DMS 273 treated with DMSO at 0.1 percent for 48 hours (cell line): Measurements from ENCODE around the gene CCDC71L.

Source experiments
- DNase-seq: peaks from one replicate; lab custom pipeline; 2025; lab: John Stamatoyannopoulos, UW

CCDC71L gene

DNA sequence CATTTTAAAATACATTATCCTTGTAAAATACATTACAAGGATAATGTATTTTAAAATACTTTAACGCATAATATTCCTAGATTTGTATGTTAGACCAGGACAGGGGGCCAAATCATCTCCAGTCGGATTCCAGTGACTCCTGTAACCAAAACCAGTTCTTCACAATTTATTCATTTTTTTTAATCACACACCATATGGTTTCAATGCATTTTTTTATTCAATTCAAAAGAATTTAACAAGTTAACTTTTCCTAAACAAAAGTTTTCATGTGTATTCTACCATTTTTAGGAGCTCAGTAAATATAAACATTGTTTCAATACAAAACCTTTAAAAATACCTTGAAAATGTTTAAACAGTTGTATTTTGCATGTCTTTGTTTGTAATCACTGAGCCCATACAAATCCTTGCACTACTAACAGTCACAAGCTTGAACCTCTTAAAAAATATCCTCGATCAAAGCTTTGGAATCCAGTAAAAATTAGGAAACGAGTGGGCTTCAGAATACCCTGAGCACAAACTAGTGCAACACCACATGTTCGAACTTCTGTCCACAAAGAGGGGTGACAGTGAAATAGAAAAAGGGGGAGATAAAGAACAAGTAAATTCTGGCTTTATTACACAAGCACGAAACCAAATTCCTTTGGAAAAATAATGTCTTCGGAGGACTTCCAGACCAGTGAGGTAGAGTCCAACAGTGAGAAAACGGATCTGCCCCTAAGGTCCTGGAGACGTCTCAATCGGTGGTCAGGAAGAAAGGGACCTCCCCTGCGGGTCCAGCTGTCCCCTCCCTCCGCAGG lies 1.6 kb downstream of the CCDC71L start:
- DNase-seq: no peak

- no peak for DNase-seq
Measured at GRCh38 chr7:106658316-106659165, 2.4 kb downstream of the CCDC71L start.

- DNase-seq: no peak
Measured at GRCh38 chr7:106657085-106657991, 3.6 kb downstream of the CCDC71L start.

DNA sequence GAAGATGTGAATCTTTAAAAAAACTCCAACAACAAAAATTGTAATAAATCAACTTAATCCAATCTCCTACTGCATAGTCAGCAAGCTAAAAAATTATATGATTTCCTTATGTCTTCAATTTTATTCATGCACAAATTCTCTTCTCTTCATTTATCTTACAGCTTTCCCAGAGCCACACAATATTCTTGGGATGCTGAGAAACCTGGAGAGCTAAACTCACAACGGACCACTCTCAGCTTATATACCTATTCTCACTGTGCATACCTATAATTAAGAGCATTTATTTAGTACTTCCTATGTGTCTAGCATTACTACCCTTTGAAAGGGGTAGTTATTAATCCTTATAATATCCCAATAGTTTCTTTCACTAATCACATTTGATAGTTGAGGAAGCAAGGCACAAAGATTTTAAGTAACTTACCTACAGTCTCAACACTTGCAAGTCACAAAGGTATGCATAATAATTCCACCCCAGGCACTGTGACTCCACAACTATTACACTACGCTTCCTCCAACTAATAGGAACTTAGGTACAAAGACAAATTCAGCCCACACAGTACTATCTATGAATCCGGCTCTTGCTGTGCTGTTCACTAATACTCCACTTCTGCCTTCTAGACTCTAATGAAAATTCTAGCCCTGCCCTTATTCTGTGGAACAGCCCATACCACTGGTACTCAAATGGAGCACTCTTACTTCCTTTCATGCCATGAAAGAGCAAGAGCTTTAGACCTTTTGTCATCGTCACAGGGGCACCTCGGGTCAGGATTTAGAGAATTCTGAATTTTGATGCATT lies 5.1 kb downstream of the CCDC71L start:
- DNase-seq: no peak

DNA sequence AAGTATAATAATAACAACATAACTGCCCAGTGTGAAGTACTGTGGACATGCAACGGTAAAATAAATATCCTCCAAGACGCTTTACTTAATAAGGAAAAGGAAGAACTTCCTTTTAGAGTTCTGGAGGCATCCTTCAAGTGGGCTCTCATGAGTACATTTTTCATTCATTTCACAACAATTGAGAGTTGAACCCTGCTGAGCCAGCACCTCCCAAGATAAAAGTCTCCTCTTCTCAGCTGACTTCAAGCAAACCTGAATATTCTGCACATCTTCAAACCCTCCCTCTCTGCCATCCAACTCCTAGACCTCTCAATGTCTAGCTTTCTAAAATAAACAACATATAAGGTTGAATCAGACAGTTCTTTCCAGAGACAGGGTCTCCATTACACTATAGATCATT lies 7.5 kb downstream of the CCDC71L start:
- no peak for DNase-seq

- no peak for DNase-seq
Measured at GRCh38 chr7:106652909-106653308, 8.0 kb downstream of the CCDC71L start.

GRCh38 chr7:106652092-106652491 lies 8.9 kb downstream of the CCDC71L start:
- DNase-seq: no peak

DNA sequence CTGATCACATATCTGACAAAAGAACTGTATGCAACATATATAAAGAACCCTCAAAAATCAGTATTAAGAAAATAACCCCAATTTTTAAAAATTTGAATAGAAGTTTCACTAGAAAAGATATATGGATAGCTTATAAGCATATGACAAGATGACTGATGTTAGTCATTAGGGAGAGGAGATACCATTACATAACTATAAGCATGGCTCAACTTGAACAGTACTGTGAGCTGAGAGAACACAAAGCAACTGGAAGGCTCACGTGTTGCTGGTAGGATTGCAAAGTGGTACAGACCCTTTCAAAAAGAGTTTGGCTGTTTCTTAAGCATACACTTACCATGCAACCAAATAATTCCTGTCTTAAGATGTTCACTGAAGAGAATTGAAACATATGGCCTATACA lies 14.7 kb downstream of the CCDC71L start:
- DNase-seq: no peak

- no peak for DNase-seq
Measured at GRCh38 chr7:106644999-106645398, 16.0 kb downstream of the CCDC71L start.

DNA sequence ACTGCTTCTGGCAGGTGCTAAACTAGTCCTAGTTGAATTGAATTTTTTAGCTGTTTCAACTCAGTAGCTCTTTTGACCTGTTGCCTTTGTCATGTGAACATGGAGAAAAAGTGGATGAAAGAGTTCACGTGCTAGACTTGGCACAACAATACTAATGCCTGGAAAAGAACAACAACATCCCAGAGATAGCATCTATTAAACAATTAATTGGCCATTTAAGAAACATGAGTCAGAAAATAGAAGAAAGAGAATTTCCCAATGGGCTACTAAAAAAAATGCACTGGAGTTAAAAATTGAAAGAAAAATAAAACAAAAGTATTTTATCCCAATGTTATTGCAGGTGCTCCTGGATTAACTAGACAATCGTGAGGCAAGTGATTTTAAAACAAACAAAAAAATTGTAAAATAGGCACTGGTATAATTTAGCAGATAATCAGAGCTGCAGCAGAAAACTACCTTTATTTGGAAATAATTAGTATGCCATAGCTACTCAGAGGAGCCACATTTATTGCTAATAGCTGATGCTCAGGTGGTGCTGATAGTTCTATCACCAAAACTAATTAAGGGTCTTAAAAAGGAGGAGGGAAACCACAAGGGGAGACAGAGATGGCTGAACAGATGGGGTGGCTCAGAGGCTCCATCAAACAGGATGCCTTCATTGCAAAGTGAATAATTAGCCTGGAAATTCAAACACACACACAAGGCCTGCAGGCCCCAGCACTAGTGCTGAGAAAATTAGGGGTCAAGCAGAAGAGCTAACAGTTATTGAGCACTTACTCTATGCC lies 17.6 kb downstream of the CCDC71L start:
- DNase-seq: no peak

DNA sequence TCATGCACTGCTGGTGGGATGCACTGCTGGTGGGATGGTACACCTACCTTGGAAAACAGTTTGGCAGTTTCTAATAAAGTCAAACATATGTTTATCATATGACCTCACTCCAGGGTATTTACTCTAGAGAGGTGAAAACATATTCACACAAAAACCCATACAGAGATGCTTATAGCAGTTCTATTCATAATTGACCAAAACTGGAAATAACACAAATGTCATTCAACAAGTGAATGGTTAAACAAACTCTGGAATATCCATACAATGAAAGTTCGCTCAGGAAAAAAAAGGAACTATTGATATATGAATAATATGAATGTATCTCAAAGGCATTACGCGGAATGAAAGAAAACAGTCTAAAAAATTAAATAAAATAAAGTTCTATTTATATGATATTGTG lies 19.5 kb downstream of the CCDC71L start:
- no peak for DNase-seq

DNA sequence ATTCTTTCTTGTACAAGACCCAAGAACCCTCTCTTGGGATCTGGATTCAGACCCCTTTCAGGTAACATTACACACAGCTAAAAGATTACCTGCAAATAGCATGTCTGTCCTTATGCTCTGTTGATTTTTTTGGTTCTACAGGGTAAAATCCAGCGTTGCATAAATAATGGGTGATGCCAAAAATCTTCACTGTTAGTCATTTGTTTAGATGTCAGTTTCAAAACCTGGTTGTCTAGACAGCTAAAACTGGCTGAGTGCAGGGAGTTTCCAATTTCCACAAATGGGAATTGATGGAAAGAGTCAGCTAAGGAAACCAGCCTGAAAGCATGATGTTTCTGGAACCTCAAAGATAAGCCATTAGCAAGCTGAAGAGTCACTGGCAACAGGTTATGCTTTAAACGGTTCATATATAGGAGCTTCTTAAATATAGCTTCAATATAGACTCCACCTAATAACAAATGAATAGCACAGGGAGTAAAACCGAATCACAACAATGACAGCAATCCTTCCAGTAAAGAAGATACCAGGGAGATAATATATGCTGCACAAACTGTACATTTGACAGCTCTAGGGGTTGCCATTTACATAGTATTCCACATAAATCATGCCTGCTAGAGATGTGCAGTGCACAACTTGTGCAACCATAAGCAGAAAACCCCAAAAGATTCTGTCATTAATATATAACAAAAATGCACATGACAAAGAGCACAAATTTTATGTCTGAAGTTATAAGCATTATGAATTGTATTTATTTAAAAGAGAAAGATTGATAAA lies 20.4 kb downstream of the CCDC71L start:
- no peak for DNase-seq

DNA sequence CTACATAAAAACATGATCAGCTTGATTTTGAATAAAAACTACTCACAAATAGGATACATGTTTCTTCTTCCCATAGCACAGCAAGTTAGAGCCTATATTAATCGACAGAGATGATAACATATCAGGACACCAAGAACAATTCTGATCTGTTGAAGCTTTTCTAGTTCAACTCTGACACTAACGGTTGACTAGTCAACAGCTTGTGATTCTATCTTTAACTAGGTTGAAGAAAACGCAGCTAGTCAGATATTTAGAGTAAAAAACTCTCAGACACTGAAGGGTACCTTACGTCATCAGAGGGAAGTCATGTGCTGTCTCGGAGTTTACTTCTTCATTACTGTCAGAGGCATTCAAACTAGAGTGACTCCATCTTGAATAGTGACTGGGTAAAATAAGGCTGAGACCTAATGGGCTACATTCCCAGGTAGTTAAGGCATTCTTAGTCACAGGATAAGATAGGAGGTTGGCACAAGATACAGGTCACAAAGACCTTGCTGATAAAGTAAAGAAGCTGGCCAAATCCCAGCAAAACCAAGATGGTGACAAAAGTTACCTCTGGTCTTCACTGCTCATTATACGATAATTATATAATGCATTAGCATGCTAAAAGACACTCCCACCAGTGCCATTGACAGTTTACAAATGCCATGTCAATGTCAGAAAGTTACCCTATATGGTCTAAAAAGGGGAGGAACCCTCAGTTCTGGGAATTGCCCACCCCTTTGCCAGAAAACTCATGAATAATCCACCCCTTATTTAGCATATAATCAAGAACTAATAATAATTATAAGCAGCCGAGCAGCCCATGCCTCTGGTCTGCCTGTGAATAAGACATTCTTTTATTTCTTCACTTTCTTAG lies 21.3 kb downstream of the CCDC71L start:
- DNase-seq: no peak

- DNase-seq: no peak
Measured at GRCh38 chr7:106635411-106635810, 25.5 kb downstream of the CCDC71L start.

GRCh38 chr7:106634958-106635357 lies 26.0 kb downstream of the CCDC71L start:
- DNase-seq: no peak

DNA sequence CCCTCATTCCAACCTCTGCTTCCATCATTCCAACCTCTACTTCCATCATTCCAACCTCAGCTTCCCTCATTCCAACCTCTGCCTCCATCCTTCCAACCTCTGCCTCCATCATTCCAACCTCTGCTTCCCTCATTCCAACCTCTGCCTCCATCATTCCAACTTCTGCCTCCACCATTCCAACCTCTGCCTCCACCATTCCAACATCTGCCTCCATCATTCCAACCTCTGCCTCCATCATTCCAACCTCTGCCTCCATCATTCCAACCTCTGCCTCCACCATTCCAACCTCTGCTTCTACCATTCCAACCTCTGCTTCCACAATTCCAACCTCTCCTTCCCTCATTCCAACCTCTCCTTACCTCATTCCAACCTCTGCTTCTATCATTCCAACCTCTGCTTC lies 30.3 kb downstream of the CCDC71L start:
- no peak for DNase-seq

- no peak for DNase-seq
Measured at GRCh38 chr7:106629516-106629915, 31.4 kb downstream of the CCDC71L start.

- DNase-seq: no peak
Measured at GRCh38 chr7:106626376-106627164, 34.4 kb downstream of the CCDC71L start.
